ENCODE measurements around the gene SLC29A2.
A peak's percentile ranks its signal among the peaks of the same experiment; 100 is the strongest.

SLC29A2 gene

DNA sequence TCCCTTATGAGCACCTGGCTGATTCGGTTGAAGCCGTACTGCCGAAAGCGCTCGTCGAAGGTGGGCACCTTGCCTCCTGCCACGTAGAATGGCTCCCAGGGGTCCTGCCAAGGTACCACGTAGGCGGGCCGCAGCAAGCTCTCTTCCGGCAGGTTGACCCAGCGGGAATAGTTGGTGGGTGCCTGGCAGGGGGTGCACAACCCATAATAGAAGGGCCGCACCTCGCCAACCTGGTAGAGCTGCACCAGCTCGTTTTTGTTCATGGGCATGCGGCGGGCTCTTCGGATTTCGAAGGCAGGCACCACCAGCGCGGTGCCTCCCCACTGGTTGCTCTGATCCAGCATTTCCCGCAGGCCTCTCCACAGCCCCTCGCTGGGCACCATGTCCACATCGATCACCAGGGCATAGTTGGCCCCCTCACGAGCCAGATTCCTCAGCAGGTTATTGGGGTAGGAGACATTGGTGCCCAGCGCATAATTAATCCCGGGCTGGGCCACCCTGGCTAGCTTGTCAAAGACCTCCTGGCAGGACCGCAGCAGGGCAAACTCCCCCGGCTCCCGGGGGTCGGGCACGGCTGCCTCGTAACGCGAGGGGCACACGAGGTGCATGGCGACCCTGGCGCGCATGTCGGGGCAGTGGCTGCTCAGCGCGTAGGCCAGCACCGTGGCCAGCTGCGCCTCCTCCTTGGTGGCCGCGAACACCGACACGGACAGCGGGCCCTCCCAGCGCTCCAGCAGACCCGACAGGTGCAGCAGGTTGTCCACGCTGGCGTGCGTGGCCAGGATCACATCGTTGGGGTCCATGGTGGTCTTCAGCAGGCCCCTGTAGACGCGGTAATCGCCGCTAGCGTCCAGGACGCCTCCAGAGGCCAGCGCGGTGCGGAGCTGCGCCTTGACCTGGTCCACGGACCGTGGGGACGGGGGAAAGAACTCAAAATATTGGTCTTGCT, 24.8 kb downstream of the SLC29A2 start:
- Histone ChIP-seq H3K79me2 (ENCODE audit: control insufficient read depth, insufficient read depth, low read length, unreplicated experiment) (peaks cover 20% of the 10 kb centered on the region), H3K27ac (ENCODE audit: low read depth, low read length) (no peak overlapping the region; the same call in 1 of the 2 replicates), H2AFZ (ENCODE audit: low read length, unreplicated experiment) (peak overlapping the region; percentile 97), H3K4me1 (ENCODE audit: control insufficient read depth, insufficient read depth, low read length, unreplicated experiment) (peaks cover 26% of the 10 kb centered on the region), H3K4me3 (ENCODE audit: low read depth, low read length) (peak overlapping the region; percentile 83), H3K27me3 (ENCODE audit: insufficient read depth, low read length) (no peaks in the 10 kb centered on the region), H3K36me3 (ENCODE audit: insufficient read depth, low read length) (no peaks in the 10 kb centered on the region)

GRCh38 chr11:66345316-66345649, 26.3 kb downstream of the SLC29A2 start:
- Histone ChIP-seq H3K4me1 (ENCODE audit: control insufficient read depth, insufficient read depth, low read length, unreplicated experiment) (peaks cover 26% of the 10 kb centered on the region), H3K27me3 (ENCODE audit: insufficient read depth, low read length) (no peaks in the 10 kb centered on the region), H3K36me3 (ENCODE audit: insufficient read depth, low read length) (no peaks in the 10 kb centered on the region), H3K27ac (ENCODE audit: low read depth, low read length) (peak overlapping the region; percentile 57), H2AFZ (ENCODE audit: low read length, unreplicated experiment) (peak overlapping the region; percentile 81), H3K79me2 (ENCODE audit: control insufficient read depth, insufficient read depth, low read length, unreplicated experiment) (peaks cover 20% of the 10 kb centered on the region), H3K4me3 (ENCODE audit: low read depth, low read length) (peak overlapping the region; percentile 83)

DNA sequence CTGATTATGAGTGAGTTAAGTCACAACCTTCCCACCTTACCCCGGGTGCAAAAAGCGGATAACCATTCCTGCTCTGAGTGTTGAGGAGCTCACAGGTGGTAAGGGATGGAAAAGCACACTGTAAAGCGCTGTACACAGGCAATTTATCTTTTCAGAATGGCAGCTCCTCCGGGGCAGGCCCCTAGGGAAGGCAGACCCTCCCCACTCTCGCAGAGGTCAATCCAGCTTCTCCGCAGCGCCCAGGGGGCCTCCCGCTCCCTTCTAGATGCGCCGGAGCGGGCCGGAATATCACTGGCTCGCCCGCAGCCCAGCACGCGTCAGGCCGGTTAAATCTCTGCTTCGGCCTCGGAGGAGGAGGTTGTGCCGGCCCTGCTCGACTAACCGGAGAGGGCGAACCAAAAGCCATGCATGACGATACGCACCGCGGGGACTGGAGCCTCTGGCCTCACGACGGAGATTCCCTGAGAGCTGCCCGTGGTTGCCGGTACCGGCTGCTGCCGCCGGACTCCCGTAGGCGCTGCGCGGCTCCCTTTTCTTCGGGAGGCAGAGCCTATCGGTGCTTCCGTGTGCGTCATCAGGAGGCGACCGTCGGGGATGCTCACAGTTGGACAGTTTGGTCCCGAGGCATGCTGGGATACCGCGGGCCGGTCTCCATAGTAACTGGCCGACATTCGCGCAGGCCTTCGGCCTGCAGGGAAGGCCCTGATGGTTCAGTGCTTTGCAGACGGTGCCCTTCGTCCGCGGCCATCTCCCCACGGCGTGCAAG, 26.8 kb downstream of the SLC29A2 start, which contains the start of gene BRMS1:
BRMS1 (minus strand) TSS at position 555 of the 766 bp plus-strand sequence. CDS start 2,870 bp downstream, outside the sequence.
- Histone ChIP-seq H3K27ac (ENCODE audit: low read depth, low read length) (peak within 1 kb of the TSS; percentile 57), H3K4me3 (ENCODE audit: low read depth, low read length) (peak within 1 kb of the TSS; percentile 83), H3K79me2 (ENCODE audit: control insufficient read depth, insufficient read depth, low read length, unreplicated experiment) (peaks cover 20% of the 10 kb centered on the region), H3K27me3 (ENCODE audit: insufficient read depth, low read length) (no peaks in the 10 kb centered on the region), H3K4me1 (ENCODE audit: control insufficient read depth, insufficient read depth, low read length, unreplicated experiment) (peaks cover 26% of the 10 kb centered on the region), H2AFZ (ENCODE audit: low read length, unreplicated experiment) (peak within 1 kb of the TSS; percentile 81), H3K36me3 (ENCODE audit: insufficient read depth, low read length) (no peaks in the 10 kb centered on the region)

GRCh38 chr11:66343176-66343575, 28.4 kb downstream of the SLC29A2 start:
- H2AFZ ChIP-seq (ENCODE audit: low read length, unreplicated experiment), result no peak overlapping the region
- H3K36me3 ChIP-seq (ENCODE audit: insufficient read depth, low read length), result no peaks in the 10 kb centered on the region
- H3K27ac ChIP-seq (ENCODE audit: low read depth, low read length), result no peak overlapping the region
- peaks cover 30% of the 10 kb centered on the region for H3K4me1 ChIP-seq (ENCODE audit: control insufficient read depth, insufficient read depth, low read length, unreplicated experiment)
- H3K79me2 ChIP-seq (ENCODE audit: control insufficient read depth, insufficient read depth, low read length, unreplicated experiment), result peaks cover 20% of the 10 kb centered on the region
- H3K4me3 ChIP-seq (ENCODE audit: low read depth, low read length), result no peak overlapping the region; the same call in 1 of the 2 replicates
- no peaks in the 10 kb centered on the region for H3K27me3 ChIP-seq (ENCODE audit: insufficient read depth, low read length)

- Histone ChIP-seq H3K4me1 (ENCODE audit: control insufficient read depth, insufficient read depth, low read length, unreplicated experiment) (peaks cover 41% of the 10 kb centered on the region), H3K27me3 (ENCODE audit: insufficient read depth, low read length) (no peaks in the 10 kb centered on the region), H3K4me3 (ENCODE audit: low read depth, low read length) (no peak overlapping the region), H3K36me3 (ENCODE audit: insufficient read depth, low read length) (no peaks in the 10 kb centered on the region), H3K79me2 (ENCODE audit: control insufficient read depth, insufficient read depth, low read length, unreplicated experiment) (peaks cover 20% of the 10 kb centered on the region), H3K27ac (ENCODE audit: low read depth, low read length) (no peak overlapping the region), H2AFZ (ENCODE audit: low read length, unreplicated experiment) (no peak overlapping the region)
Observed at GRCh38 chr11:66341502-66342126, 29.9 kb downstream of the SLC29A2 start.

GRCh38 chr11:66340596-66341501, 30.7 kb downstream of the SLC29A2 start:
- Histone ChIP-seq H3K27ac (ENCODE audit: low read depth, low read length) (no peak overlapping the region), H3K36me3 (ENCODE audit: insufficient read depth, low read length) (no peaks in the 10 kb centered on the region)

GRCh38 chr11:66339686-66340483, 31.7 kb downstream of the SLC29A2 start:
- no peak overlapping the region for H3K27ac ChIP-seq (ENCODE audit: low read depth, low read length)
- H3K27me3 ChIP-seq (ENCODE audit: insufficient read depth, low read length), result no peaks in the 10 kb centered on the region
- H2AFZ ChIP-seq (ENCODE audit: low read length, unreplicated experiment), result no peak overlapping the region
- H3K36me3 ChIP-seq (ENCODE audit: insufficient read depth, low read length), result no peaks in the 10 kb centered on the region
- peaks cover 29% of the 10 kb centered on the region for H3K4me1 ChIP-seq (ENCODE audit: control insufficient read depth, insufficient read depth, low read length, unreplicated experiment)
- H3K4me3 ChIP-seq (ENCODE audit: low read depth, low read length), result no peak overlapping the region
- H3K79me2 ChIP-seq (ENCODE audit: control insufficient read depth, insufficient read depth, low read length, unreplicated experiment), result peaks cover 32% of the 10 kb centered on the region

More at GRCh38 chr11:66340596-66341501, 30.7 kb downstream of the SLC29A2 start:
- H3K4me3 ChIP-seq (ENCODE audit: low read depth, low read length), result no peak overlapping the region
- no peak overlapping the region for H2AFZ ChIP-seq (ENCODE audit: low read length, unreplicated experiment)
- peaks cover 34% of the 10 kb centered on the region for H3K4me1 ChIP-seq (ENCODE audit: control insufficient read depth, insufficient read depth, low read length, unreplicated experiment)
- peaks cover 22% of the 10 kb centered on the region for H3K79me2 ChIP-seq (ENCODE audit: control insufficient read depth, insufficient read depth, low read length, unreplicated experiment)
- H3K27me3 ChIP-seq (ENCODE audit: insufficient read depth, low read length), result no peaks in the 10 kb centered on the region

DNA sequence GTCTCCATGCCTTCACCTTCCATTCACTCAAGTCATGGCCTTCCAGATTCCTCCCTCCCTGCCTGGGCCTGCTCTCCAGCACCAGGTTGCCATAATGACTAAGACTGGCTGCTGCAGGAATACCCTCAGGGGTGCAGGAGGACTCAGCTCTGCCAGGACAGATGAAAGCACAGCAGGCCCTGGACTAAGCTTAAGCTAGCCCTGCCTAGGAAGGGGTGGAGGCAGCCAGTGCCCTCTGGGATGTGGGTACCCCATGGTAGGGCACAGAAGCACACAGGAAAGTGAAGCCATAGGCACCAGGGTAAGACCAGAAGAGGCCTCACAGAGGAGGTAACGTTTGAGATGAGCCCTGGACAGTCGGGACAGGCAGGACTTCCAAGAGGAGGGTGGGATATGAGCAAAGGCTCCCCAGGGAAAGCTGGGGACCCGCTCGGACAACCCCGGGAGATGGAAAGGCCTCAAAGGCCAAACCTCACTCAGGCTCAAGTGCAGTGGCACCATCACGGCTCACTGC, 32.3 kb downstream of the SLC29A2 start:
- peaks cover 35% of the 10 kb centered on the region for H3K4me1 ChIP-seq (ENCODE audit: control insufficient read depth, insufficient read depth, low read length, unreplicated experiment)
- no peak overlapping the region for H3K4me3 ChIP-seq (ENCODE audit: low read depth, low read length)
- peaks cover 33% of the 10 kb centered on the region for H3K79me2 ChIP-seq (ENCODE audit: control insufficient read depth, insufficient read depth, low read length, unreplicated experiment)
- no peaks in the 10 kb centered on the region for H3K27me3 ChIP-seq (ENCODE audit: insufficient read depth, low read length)
- no peak overlapping the region for H2AFZ ChIP-seq (ENCODE audit: low read length, unreplicated experiment)
- H3K36me3 ChIP-seq (ENCODE audit: insufficient read depth, low read length), result no peaks in the 10 kb centered on the region
- H3K27ac ChIP-seq (ENCODE audit: low read depth, low read length), result no peak overlapping the region
